Endothelial cell (in vitro differentiated cells): ENCODE results near the gene BTBD18. TPM values are rescaled to one million over a fixed set of nuclear protein-coding genes. Genes with fewer than 3 reads are reported as not detected.
A peak's percentile ranks its signal among the peaks of the same experiment; 100 is the strongest.

ENCODE experiments used
- DNase-seq: peaks from one replicate; pipeline ENCODE4 v3.0.0; 2021; ENCODE audit warnings: low spot score
- H3K27ac Mint-ChIP-seq: one replicate; pipeline ENCODE4 v1.8.0; 2021; ENCODE audit warnings: mixed read lengths, inconsistent platforms; ENCODE audit not compliant: unreplicated experiment
- H3K27me3 Mint-ChIP-seq: one replicate; pipeline ENCODE4 v1.8.0; 2021; ENCODE audit warnings: mild to moderate bottlenecking, moderate library complexity, mixed read lengths, inconsistent platforms; ENCODE audit not compliant: unreplicated experiment
- H3K36me3 Mint-ChIP-seq: one replicate; pipeline ENCODE4 v1.8.0; 2021; ENCODE audit warnings: mild to moderate bottlenecking, low read depth, mixed read lengths, inconsistent platforms; ENCODE audit not compliant: unreplicated experiment
- H3K4me1 Mint-ChIP-seq: one replicate; pipeline ENCODE4 v1.8.0; 2021; ENCODE audit warnings: mild to moderate bottlenecking, mixed read lengths, inconsistent platforms; ENCODE audit not compliant: unreplicated experiment
- H3K4me3 Mint-ChIP-seq: one replicate; pipeline ENCODE4 v1.8.0; 2021; ENCODE audit warnings: mild to moderate bottlenecking, mixed read lengths, inconsistent platforms; ENCODE audit not compliant: unreplicated experiment
- H3K9me3 Mint-ChIP-seq: one replicate; pipeline ENCODE4 v1.8.0; 2021; ENCODE audit warnings: mixed read lengths, inconsistent platforms; ENCODE audit not compliant: unreplicated experiment
- CTCF ChIP-seq: fragments of 200-600 bp; sonication (generic); IDR thresholded peaks from one replicate; pipeline ENCODE4 v1.5.0; 2021; ENCODE audit warnings: antibody characterized with exemption; ENCODE audit not compliant: unreplicated experiment
- total RNA-seq: library from RNA; stranded (reverse); fragmentation: NEBNext Ultra II Directional; extraction: Animal tissue kit (Norgen Biotek cat#: 25700); gene quantifications from one replicate; pipeline ENCODE4 v1.2.1, GENCODE V29; 2021; ENCODE audit not compliant: unreplicated experiment

Gene BTBD18
- total RNA-seq, 1 donor from 2014 or later, result not detected

GRCh38 chr11:57762235-57762861 lies 10.7 kb upstream of the BTBD18 start:
- DNase-seq, result no peak
- Mint-ChIP-seq H3K9me3 (no peaks in the 10 kb centered on the region), H3K27me3 (peaks cover 7% of the 10 kb centered on the region), H3K4me1 (peaks cover 42% of the 10 kb centered on the region), H3K27ac (peak overlapping the region; percentile 100), H3K36me3 (peaks cover 25% of the 10 kb centered on the region), H3K4me3 (peak overlapping the region; percentile 100)
- no peak for TF ChIP-seq CTCF

- DNase-seq, result peak; percentile 70
- Mint-ChIP-seq H3K27me3 (peaks cover 7% of the 10 kb centered on the region), H3K9me3 (no peaks in the 10 kb centered on the region), H3K4me1 (peaks cover 37% of the 10 kb centered on the region), H3K27ac (peak within 1 kb of the TSS; percentile 100), H3K4me3 (peak within 1 kb of the TSS; percentile 100), H3K36me3 (peaks cover 22% of the 10 kb centered on the region)
- TF ChIP-seq CTCF, result no peak
These were observed 9.9 kb upstream of the BTBD18 start, which contains the start of gene CTNND1 for GRCh38 chr11:57761301-57762234. CTNND1 (plus strand) TSS chr11:57761802; CDS start chr11:57791479, 29,677 bp downstream.

DNA sequence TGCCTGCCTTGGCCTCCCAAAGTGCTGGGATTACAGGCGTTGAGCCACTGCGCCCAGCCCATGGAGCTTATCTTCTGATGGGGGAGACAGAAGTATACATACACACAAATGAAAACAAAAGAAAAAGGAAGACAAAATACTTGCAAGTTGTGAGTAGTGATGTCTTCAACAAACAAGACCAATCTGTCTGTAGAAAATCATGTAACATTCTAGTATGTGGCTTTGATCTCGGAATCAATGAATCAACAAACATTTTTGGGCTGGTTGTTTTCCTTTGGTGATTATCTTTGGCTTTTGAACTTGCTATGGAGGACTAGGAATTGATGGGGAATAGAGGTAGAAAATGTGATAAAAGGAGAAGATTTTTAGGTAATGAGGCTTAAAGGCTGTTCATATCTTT lies 6.6 kb upstream of the BTBD18 start:
- Mint-ChIP-seq H3K27me3 (peaks cover 6% of the 10 kb centered on the region), H3K36me3 (peaks cover 7% of the 10 kb centered on the region), H3K4me1 (peaks cover 7% of the 10 kb centered on the region), H3K4me3 (no peak overlapping the region), H3K27ac (no peak overlapping the region), H3K9me3 (no peaks in the 10 kb centered on the region)
- no peak for TF ChIP-seq CTCF
- DNase-seq, result no peak

- no peak for TF ChIP-seq CTCF
These were observed 1.3 kb upstream of the BTBD18 start for GRCh38 chr11:57752954-57753353.

More at GRCh38 chr11:57752954-57753353, 1.3 kb upstream of the BTBD18 start:
- Mint-ChIP-seq H3K9me3 (no peaks in the 10 kb centered on the region), H3K4me1 (peaks cover 6% of the 10 kb centered on the region), H3K27me3 (peaks cover 10% of the 10 kb centered on the region), H3K36me3 (no peaks in the 10 kb centered on the region), H3K27ac (no peak overlapping the region), H3K4me3 (no peak overlapping the region)
- no peak for DNase-seq
